K562 (cell line): ENCODE results near the gene CKM. TPM values are rescaled to one million over a fixed set of nuclear protein-coding genes. Genes with fewer than 3 reads are reported as not detected.

Experiments
- GABPB2 ChIP-seq: fragments of 250-450 bp; sonication (Bioruptor Pico); conservative IDR thresholded peaks from 2 replicates; pipeline ENCODE4 v1.5.1; 2021; ENCODE audit warnings: mild to moderate bottlenecking
- HDAC2 ChIP-seq: fragments of 450-650 bp; IDR thresholded peaks from 2 replicates; pipeline ENCODE4 v1.6.1; 2016; ENCODE audit warnings: mild to moderate bottlenecking
- KDM1A ChIP-seq, 2 experiments: fragments of 450-650 bp; IDR thresholded peaks; 2 replicates each; pipeline ENCODE4 v1.6.1; 2016; ENCODE audit warnings: mild to moderate bottlenecking in 2 of 2
- KDM4B ChIP-seq, 2 experiments: fragments of 450-650 bp in 1 of 2; sonication (generic) in 1 of 2; IDR thresholded peaks; 2 replicates each; pipeline ENCODE4 v1.6.1; 2016 to 2017; ENCODE audit warnings: borderline replicate concordance in 2 of 2, antibody characterized with exemption in 1 of 2, low read depth in 1 of 2, mild to moderate bottlenecking in 1 of 2
- NCOA4 ChIP-seq: fragments of 450-650 bp; IDR thresholded peaks from 2 replicates; pipeline ENCODE4 v1.6.1; 2018; ENCODE audit warnings: mild to moderate bottlenecking; ENCODE audit not compliant: partially characterized antibody
- PCBP2 ChIP-seq: fragments of 200-400 bp; formaldehyde crosslinking; IDR thresholded peaks from 2 replicates; pipeline ENCODE4 v1.6.1; 2018; ENCODE audit warnings: low read length, low read depth, mild to moderate bottlenecking, moderate library complexity; ENCODE audit not compliant: poor library complexity, severe bottlenecking
- TRIM24 ChIP-seq, 2 experiments: fragments of 450-650 bp; IDR thresholded peaks; 2 replicates each; pipeline ENCODE4 v1.6.1; 2016
- ZC3H8 ChIP-seq: fragments of 450-650 bp; IDR thresholded peaks from 2 replicates; pipeline ENCODE4 v1.6.1; 2017
- ZHX1 ChIP-seq: fragments of 150-350 bp; conservative IDR thresholded peaks from 2 replicates; pipeline ENCODE4 v1.6.1; 2014; ENCODE audit warnings: low read length
- polyA plus RNA-seq, 8 experiments: library from polyadenylated mRNA; depleted of rRNA in 4 of 8; stranded (reverse) in 5 of 8; unstranded in 3 of 8; fragments of >200 nt; fragmentation: Nextera tagmentation in 2 of 8; fragmentation: Illumina TruSeq in 1 of 8; extraction: Ambion mirVana in 2 of 8; extraction: Trizol in 1 of 8; gene quantifications; 2 replicates each; pipeline versions ENCODE4 v1.2.1 to v1.2.3, GENCODE V29; 2011 to 2014; ENCODE audit warnings: inconsistent platforms in 1 of 8, missing spikeins in 1 of 8
- total RNA-seq, 7 experiments: library from RNA; depleted of rRNA in 6 of 7; stranded (reverse); fragments of >200 nt in 6 of 7; fragmentation: Illumina TruSeq in 2 of 7; extraction: Trizol in 2 of 7; gene quantifications; 2 replicates each; pipeline versions ENCODE4 v1.2.1 to v1.2.3, GENCODE V29; 2011 to 2021; ENCODE audit warnings: low replicate concordance in 1 of 7
- TF ChIP-seq, protein P1 (sequence below): fragments of 450-650 bp; formaldehyde crosslinking; conservative IDR thresholded peaks from 2 replicates; pipeline ENCODE4 v1.4.0; 2022; ENCODE audit warnings: mild to moderate bottlenecking, missing genetic modification characterization

The CKM gene
- total and polyA plus RNA-seq, 9 of the 15 experiments (the other 6 are each of a cell fraction or from before 2014, with no cell fraction given), result 0.06 to 0.17 (median 0.09) TPM; not detected in 4

DNA sequence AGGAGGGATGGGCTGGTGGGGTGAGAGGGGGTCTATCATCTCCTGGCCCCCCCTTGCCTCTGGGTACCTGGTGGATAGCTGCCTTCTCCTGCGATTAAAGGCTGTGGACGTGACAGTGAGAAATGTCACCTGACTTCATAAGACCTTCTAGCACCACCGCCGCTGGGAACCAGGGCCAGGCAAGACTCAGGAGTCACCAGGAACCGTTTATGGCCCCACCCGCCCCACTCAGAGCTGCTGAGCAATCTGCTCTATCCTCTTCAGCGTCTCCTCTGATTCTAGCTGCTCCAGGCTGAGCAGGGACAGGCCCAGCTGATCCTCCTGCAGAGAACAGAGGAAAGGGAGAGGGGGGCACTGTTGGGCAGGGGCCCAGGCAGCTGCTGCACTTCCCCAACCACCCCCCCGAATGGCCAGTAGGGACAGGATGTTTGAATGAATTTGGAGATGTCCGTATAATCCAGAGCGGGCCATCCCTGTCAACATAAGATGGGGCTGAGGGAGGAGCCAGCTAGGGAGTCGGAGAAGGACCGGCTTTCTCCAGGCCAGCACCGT is 28.8 kb upstream of the CKM start (continued):
- no peak for TF ChIP-seq ZHX1
- TF ChIP-seq KDM1A (IDR thresholded peaks at IDR 0.05), result no peak
- TF ChIP-seq, protein P1, sequence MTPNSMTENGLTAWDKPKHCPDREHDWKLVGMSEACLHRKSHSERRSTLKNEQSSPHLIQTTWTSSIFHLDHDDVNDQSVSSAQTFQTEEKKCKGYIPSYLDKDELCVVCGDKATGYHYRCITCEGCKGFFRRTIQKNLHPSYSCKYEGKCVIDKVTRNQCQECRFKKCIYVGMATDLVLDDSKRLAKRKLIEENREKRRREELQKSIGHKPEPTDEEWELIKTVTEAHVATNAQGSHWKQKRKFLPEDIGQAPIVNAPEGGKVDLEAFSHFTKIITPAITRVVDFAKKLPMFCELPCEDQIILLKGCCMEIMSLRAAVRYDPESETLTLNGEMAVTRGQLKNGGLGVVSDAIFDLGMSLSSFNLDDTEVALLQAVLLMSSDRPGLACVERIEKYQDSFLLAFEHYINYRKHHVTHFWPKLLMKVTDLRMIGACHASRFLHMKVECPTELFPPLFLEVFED (CRISPR knock-in tag), result no peak
- TF ChIP-seq PCBP2, result no peak
- TF ChIP-seq TRIM24 (IDR thresholded peaks at IDR 0.05), result no peak
- TF ChIP-seq HDAC2, result no peak
- no peak for TF ChIP-seq NCOA4
- TF ChIP-seq KDM4B (IDR thresholded peaks at IDR 0.05; ENCODE audit: borderline replicate concordance in 2 of 2, low read depth in 1 of 2), result no peak
- no peak for TF ChIP-seq ZC3H8
- TF ChIP-seq GABPB2 (CRISPR knock-in tag), result no peak
